Measurements from ENCODE around the gene GLIS1. TPM values are rescaled to one million over a fixed set of nuclear protein-coding genes. Genes with fewer than 3 reads are reported as not detected.

GLIS1 gene
- total and polyA plus RNA-seq, 2 of the 8 experiments (the other 6 are each of a cell fraction or from before 2014, with no cell fraction given), result 0.15 to 0.22 TPM

DNA sequence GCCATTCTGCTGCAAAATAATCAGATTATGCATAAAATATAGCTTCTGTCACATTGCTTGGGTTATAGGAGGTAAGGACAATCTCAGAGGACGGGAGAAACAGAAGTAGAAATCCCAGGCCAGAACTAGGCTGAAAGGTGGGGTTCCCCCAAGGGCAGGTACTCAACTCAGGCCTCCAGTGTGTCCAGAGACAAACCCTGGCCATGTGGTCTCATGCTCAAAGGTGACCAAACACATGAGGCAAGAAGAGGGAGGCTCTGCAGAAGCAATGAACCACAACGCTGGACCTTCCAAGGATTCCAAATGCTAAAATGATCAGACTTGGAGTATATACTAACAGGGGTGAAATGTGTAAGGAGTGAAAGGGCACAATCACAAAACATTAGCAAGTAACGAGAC lies 176.0 kb downstream of the GLIS1 start (continued):
- TF ChIP-seq, protein P1, sequence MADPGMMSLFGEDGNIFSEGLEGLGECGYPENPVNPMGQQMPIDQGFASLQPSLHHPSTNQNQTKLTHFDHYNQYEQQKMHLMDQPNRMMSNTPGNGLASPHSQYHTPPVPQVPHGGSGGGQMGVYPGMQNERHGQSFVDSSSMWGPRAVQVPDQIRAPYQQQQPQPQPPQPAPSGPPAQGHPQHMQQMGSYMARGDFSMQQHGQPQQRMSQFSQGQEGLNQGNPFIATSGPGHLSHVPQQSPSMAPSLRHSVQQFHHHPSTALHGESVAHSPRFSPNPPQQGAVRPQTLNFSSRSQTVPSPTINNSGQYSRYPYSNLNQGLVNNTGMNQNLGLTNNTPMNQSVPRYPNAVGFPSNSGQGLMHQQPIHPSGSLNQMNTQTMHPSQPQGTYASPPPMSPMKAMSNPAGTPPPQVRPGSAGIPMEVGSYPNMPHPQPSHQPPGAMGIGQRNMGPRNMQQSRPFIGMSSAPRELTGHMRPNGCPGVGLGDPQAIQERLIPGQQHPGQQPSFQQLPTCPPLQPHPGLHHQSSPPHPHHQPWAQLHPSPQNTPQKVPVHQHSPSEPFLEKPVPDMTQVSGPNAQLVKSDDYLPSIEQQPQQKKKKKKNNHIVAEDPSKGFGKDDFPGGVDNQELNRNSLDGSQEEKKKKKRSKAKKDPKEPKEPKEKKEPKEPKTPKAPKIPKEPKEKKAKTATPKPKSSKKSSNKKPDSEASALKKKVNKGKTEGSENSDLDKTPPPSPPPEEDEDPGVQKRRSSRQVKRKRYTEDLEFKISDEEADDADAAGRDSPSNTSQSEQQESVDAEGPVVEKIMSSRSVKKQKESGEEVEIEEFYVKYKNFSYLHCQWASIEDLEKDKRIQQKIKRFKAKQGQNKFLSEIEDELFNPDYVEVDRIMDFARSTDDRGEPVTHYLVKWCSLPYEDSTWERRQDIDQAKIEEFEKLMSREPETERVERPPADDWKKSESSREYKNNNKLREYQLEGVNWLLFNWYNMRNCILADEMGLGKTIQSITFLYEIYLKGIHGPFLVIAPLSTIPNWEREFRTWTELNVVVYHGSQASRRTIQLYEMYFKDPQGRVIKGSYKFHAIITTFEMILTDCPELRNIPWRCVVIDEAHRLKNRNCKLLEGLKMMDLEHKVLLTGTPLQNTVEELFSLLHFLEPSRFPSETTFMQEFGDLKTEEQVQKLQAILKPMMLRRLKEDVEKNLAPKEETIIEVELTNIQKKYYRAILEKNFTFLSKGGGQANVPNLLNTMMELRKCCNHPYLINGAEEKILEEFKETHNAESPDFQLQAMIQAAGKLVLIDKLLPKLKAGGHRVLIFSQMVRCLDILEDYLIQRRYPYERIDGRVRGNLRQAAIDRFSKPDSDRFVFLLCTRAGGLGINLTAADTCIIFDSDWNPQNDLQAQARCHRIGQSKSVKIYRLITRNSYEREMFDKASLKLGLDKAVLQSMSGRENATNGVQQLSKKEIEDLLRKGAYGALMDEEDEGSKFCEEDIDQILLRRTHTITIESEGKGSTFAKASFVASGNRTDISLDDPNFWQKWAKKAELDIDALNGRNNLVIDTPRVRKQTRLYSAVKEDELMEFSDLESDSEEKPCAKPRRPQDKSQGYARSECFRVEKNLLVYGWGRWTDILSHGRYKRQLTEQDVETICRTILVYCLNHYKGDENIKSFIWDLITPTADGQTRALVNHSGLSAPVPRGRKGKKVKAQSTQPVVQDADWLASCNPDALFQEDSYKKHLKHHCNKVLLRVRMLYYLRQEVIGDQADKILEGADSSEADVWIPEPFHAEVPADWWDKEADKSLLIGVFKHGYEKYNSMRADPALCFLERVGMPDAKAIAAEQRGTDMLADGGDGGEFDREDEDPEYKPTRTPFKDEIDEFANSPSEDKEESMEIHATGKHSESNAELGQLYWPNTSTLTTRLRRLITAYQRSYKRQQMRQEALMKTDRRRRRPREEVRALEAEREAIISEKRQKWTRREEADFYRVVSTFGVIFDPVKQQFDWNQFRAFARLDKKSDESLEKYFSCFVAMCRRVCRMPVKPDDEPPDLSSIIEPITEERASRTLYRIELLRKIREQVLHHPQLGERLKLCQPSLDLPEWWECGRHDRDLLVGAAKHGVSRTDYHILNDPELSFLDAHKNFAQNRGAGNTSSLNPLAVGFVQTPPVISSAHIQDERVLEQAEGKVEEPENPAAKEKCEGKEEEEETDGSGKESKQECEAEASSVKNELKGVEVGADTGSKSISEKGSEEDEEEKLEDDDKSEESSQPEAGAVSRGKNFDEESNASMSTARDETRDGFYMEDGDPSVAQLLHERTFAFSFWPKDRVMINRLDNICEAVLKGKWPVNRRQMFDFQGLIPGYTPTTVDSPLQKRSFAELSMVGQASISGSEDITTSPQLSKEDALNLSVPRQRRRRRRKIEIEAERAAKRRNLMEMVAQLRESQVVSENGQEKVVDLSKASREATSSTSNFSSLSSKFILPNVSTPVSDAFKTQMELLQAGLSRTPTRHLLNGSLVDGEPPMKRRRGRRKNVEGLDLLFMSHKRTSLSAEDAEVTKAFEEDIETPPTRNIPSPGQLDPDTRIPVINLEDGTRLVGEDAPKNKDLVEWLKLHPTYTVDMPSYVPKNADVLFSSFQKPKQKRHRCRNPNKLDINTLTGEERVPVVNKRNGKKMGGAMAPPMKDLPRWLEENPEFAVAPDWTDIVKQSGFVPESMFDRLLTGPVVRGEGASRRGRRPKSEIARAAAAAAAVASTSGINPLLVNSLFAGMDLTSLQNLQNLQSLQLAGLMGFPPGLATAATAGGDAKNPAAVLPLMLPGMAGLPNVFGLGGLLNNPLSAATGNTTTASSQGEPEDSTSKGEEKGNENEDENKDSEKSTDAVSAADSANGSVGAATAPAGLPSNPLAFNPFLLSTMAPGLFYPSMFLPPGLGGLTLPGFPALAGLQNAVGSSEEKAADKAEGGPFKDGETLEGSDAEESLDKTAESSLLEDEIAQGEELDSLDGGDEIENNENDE (IDR thresholded peaks at IDR 0.05; ENCODE audit: insufficient replicate concordance, low read length), result no peak
- TF ChIP-seq SIN3A (conservative IDR thresholded peaks at IDR 0.05 in 1 of 2, IDR thresholded peaks at IDR 0.05 in 1 of 2; ENCODE audit: low read depth in 1 of 2, low read length in 2 of 2), result no peak
- TF ChIP-seq BRCA1 (IDR thresholded peaks at IDR 0.05; ENCODE audit: low read depth, low read length), result no peak
- no peak for TF ChIP-seq ZNF274 (IDR thresholded peaks at IDR 0.05; ENCODE audit: borderline replicate concordance, extremely low read depth, low read length)

Measured in H1 (cell line).